ENCODE measurements around the gene ALK.

ALK gene

GRCh38 chr2:29222381-29223179 is 698.8 kb downstream of the ALK start:
- DNase-seq (ENCODE audit: low read depth) = no peak

GRCh38 chr2:29220506-29221270 is 700.7 kb downstream of the ALK start:
- no peak for DNase-seq (ENCODE audit: low read depth)

GRCh38 chr2:29219374-29219773 is 702.0 kb downstream of the ALK start:
- no peak for DNase-seq (ENCODE audit: low read depth)

- no peak for DNase-seq (ENCODE audit: low read depth)
Measured at GRCh38 chr2:29218550-29219125, 702.7 kb downstream of the ALK start.

- DNase-seq (ENCODE audit: low read depth) = no peak
Measured at GRCh38 chr2:29218071-29218470, 703.3 kb downstream of the ALK start.

GRCh38 chr2:29216609-29216909 is 704.8 kb downstream of the ALK start:
- DNase-seq (ENCODE audit: low read depth) = no peak

GRCh38 chr2:29215739-29216608 is 705.4 kb downstream of the ALK start:
- DNase-seq (ENCODE audit: low read depth) = no peak

GRCh38 chr2:29215073-29215472 is 706.3 kb downstream of the ALK start:
- no peak for DNase-seq (ENCODE audit: low read depth)

- no peak for DNase-seq (ENCODE audit: low read depth)
Measured at GRCh38 chr2:29213888-29214291, 707.5 kb downstream of the ALK start.

GRCh38 chr2:29212009-29212408 is 709.4 kb downstream of the ALK start:
- DNase-seq (ENCODE audit: low read depth) = no peak

GRCh38 chr2:29209551-29209950 is 711.8 kb downstream of the ALK start:
- no peak for DNase-seq (ENCODE audit: low read depth)

GRCh38 chr2:29207352-29208148 is 713.8 kb downstream of the ALK start:
- no peak for DNase-seq (ENCODE audit: low read depth)

GRCh38 chr2:29206941-29207340 is 714.4 kb downstream of the ALK start:
- DNase-seq (ENCODE audit: low read depth) = no peak

- DNase-seq (ENCODE audit: low read depth) = no peak
Measured at GRCh38 chr2:29202819-29203495, 718.4 kb downstream of the ALK start.

GRCh38 chr2:29201979-29202378 is 719.4 kb downstream of the ALK start:
- DNase-seq (ENCODE audit: low read depth) = no peak

GRCh38 chr2:29196792-29197788 is 724.3 kb downstream of the ALK start:
- peak; percentile 36 for DNase-seq (ENCODE audit: low read depth)

GRCh38 chr2:29195796-29196195 is 725.6 kb downstream of the ALK start:
- DNase-seq (ENCODE audit: low read depth) = no peak

- DNase-seq (ENCODE audit: low read depth) = no peak
Measured at GRCh38 chr2:29193681-29194080, 727.7 kb downstream of the ALK start.

- no peak for DNase-seq (ENCODE audit: low read depth)
Measured at GRCh38 chr2:29193111-29193510, 728.3 kb downstream of the ALK start.

GRCh38 chr2:29192526-29192925 is 728.9 kb downstream of the ALK start:
- no peak for DNase-seq (ENCODE audit: low read depth)
